Effector memory CD8-positive, alpha-beta T cell (primary cell): ENCODE data around the gene BRINP1.

Experiments used
- ATAC-seq: fragments of 150-1000 bp; cut with Tn5 transposase; replicated peaks from 2 replicates; pipeline ENCODE4 v1.10.0; 2021; ENCODE audit warnings: mild to moderate bottlenecking, moderate library complexity
- DNase-seq, 3 experiments: peaks; one replicate each; pipeline ENCODE4 v3.0.0; 2021
- H3K27ac Mint-ChIP-seq, 2 donors: one replicate each; pipeline ENCODE4 v1.8.0; 2022; ENCODE audit warnings: mild to moderate bottlenecking in 2 of 2, mixed read lengths in 2 of 2, moderate library complexity in 2 of 2
- H3K27me3 Mint-ChIP-seq, 2 donors: one replicate each; pipeline ENCODE4 v1.8.0; 2022; ENCODE audit warnings: mixed read lengths in 2 of 2
- H3K36me3 Mint-ChIP-seq: one replicate; pipeline ENCODE4 v1.8.0; 2022; ENCODE audit warnings: mild to moderate bottlenecking, moderate library complexity, mixed read lengths; ENCODE audit not compliant: insufficient read depth
- H3K4me1 Mint-ChIP-seq, 2 donors: one replicate each; pipeline ENCODE4 v1.8.0; 2022; ENCODE audit warnings: low read depth in 2 of 2, mixed read lengths in 2 of 2
- H3K4me3 Mint-ChIP-seq, 2 donors: one replicate each; pipeline ENCODE4 v1.8.0; 2022; ENCODE audit warnings: mild to moderate bottlenecking in 2 of 2, mixed read lengths in 2 of 2, moderate library complexity in 2 of 2
- H3K9me3 Mint-ChIP-seq, 2 donors: one replicate each; pipeline ENCODE4 v1.8.0; 2022; ENCODE audit warnings: mixed read lengths in 2 of 2

The BRINP1 gene

GRCh38 chr9:119157196-119157595, 212.0 kb downstream of the BRINP1 start:
- Mint-ChIP-seq H3K4me3 (no peak overlapping the region), H3K36me3 (no peaks in the 10 kb centered on the region), H3K27ac (no peak overlapping the region), H3K27me3 (no peaks in the 10 kb centered on the region), H3K4me1 (no peaks in the 10 kb centered on the region), H3K9me3 (peaks cover 8 to 9% of the 10 kb centered on the region in 2 donors)
- DNase-seq = no peak
- no peak for ATAC-seq

GRCh38 chr9:119156354-119156753, 212.9 kb downstream of the BRINP1 start:
- Mint-ChIP-seq H3K4me3 (no peak overlapping the region), H3K36me3 (no peaks in the 10 kb centered on the region), H3K9me3 (peaks cover 8 to 9% of the 10 kb centered on the region in 2 donors), H3K27ac (no peak overlapping the region), H3K27me3 (no peaks in the 10 kb centered on the region), H3K4me1 (no peaks in the 10 kb centered on the region)
- ATAC-seq = no peak
- DNase-seq = no peak

- no peaks in the 10 kb centered on the region for H3K27me3 Mint-ChIP-seq
Measured at GRCh38 chr9:119154527-119154926, 214.7 kb downstream of the BRINP1 start.

GRCh38 chr9:119153402-119153801, 215.8 kb downstream of the BRINP1 start:
- H3K36me3 Mint-ChIP-seq = no peaks in the 10 kb centered on the region
- H3K27me3 Mint-ChIP-seq = no peaks in the 10 kb centered on the region
- no peak for DNase-seq
- no peaks in the 10 kb centered on the region for H3K4me1 Mint-ChIP-seq
- peaks cover 6 to 9% of the 10 kb centered on the region in 2 donors for H3K9me3 Mint-ChIP-seq
- H3K27ac Mint-ChIP-seq = no peak overlapping the region
- ATAC-seq = no peak
- H3K4me3 Mint-ChIP-seq = no peak overlapping the region

More at GRCh38 chr9:119154527-119154926, 214.7 kb downstream of the BRINP1 start:
- no peaks in the 10 kb centered on the region for H3K4me1 Mint-ChIP-seq
- H3K4me3 Mint-ChIP-seq = no peak overlapping the region
- H3K36me3 Mint-ChIP-seq = no peaks in the 10 kb centered on the region
- ATAC-seq (no peak), DNase-seq (no peak)
- H3K9me3 Mint-ChIP-seq = peaks cover 8 to 9% of the 10 kb centered on the region in 2 donors
- no peak overlapping the region for H3K27ac Mint-ChIP-seq

DNA sequence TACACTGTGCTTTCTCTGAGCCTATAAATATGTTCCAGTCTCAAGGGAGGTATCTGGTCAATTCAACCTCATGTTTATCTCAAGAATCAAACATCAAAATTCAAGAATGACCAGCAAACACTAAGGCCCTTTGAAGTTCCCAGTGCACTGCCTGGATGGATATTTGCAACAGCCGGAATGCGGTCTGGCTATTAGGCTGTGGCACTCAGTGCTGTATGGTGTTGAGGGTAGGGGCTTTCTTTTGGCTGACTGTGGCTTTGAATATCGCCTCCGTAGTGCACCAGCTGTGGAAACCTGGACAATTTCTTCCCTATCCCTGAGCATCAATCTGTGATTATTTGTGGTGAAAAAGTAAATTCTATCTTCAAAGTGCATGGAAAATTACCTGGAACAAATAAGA, 220.4 kb downstream of the BRINP1 start:
- no peak for ATAC-seq
- DNase-seq = no peak
- no peak overlapping the region for H3K4me3 Mint-ChIP-seq
- peaks cover 0 to 7% of the 10 kb centered on the region in 2 donors for H3K9me3 Mint-ChIP-seq
- H3K27ac Mint-ChIP-seq = no peak overlapping the region
- no peaks in the 10 kb centered on the region for H3K4me1 Mint-ChIP-seq
- H3K36me3 Mint-ChIP-seq = no peaks in the 10 kb centered on the region
- H3K27me3 Mint-ChIP-seq = no peaks in the 10 kb centered on the region

DNA sequence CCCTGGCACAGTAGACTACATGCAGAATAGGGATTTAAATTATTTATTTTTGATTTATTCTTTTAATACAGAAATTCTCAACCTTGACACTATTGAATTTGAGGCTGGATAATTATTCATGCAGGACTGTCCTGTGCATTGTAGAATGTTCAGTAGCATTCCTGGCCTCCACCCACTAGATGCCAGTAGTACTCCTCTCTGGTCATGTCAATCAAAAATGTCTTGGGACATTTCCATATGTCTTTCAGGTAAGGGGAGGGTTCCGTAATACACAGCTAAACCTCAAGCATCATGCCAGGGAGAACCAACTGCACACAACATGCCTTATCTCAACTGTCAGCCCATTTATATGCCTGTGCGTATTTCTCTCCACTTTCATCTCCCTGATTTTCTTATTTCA, 231.8 kb downstream of the BRINP1 start:
- Mint-ChIP-seq H3K27me3 (no peaks in the 10 kb centered on the region), H3K4me1 (no peaks in the 10 kb centered on the region), H3K4me3 (no peak overlapping the region), H3K36me3 (no peaks in the 10 kb centered on the region), H3K9me3 (peaks cover 6 to 8% of the 10 kb centered on the region in 2 donors), H3K27ac (no peak overlapping the region)
- ATAC-seq (no peak), DNase-seq (no peak)

DNA sequence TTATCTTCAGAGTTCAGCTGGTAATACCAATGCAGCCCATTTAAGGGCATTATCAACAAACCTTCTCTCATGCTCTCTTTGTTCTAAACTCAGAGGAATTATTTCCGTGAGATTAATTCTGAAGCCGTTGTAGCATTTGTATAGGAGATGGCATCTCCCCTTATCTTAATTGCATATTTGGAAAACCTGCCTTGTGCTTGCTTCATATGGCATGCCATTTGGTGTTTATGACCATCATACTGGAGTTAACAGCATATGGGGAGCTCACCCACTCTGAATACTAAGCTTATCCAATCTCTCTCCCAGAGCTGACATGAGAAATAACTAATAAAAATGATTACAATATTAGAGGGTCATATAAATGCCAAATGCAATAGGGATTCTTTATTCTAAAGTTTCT, 243.2 kb downstream of the BRINP1 start:
- Mint-ChIP-seq H3K9me3 (peaks cover 11 to 19% of the 10 kb centered on the region in 2 donors), H3K36me3 (no peaks in the 10 kb centered on the region), H3K4me3 (no peak overlapping the region), H3K27ac (no peak overlapping the region), H3K4me1 (no peaks in the 10 kb centered on the region), H3K27me3 (no peaks in the 10 kb centered on the region)
- DNase-seq = no peak
- no peak for ATAC-seq

DNA sequence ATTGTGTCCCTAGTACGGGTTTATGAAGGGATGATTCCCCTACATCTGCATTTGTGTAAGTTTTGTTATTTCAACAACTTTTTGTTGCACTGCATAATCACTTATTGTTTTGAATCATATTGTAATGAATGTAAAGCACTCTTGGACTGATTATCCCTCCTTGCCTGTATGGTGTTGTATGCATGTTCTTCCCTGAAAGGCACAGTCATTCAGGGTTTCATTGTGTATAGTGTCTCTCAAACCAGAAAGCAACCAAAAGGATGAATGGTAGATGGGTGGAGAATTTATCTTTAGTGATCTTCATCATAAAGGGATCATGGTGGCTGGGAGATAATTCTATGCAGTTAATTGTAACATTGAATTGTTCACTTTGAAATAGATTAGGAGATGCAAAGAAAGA, 247.3 kb downstream of the BRINP1 start:
- no peaks in the 10 kb centered on the region for H3K4me1 Mint-ChIP-seq
- no peak overlapping the region for H3K27ac Mint-ChIP-seq
- no peak for ATAC-seq
- DNase-seq = no peak
- no peaks in the 10 kb centered on the region for H3K27me3 Mint-ChIP-seq
- H3K36me3 Mint-ChIP-seq = no peaks in the 10 kb centered on the region
- peaks cover 7 to 12% of the 10 kb centered on the region in 2 donors for H3K9me3 Mint-ChIP-seq
- no peak overlapping the region for H3K4me3 Mint-ChIP-seq

DNA sequence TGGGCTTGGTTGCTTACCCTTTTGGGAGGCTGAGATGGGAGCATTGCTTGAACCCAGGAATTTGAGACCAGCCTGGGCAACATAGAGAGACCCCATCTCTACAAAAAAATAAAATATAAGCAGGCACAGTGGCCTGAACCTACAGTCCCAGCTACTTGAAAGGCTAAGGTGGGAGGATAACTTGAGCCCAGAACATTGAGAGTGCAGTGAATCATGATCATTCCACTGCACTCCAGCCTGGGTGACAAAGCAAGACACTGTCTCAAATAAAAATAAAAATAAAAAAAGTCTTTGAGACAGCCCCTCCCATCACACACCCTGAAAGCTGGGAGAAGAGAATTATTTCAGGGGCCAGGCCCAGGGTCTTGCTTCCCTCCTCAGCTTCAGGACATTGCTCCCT, 251.8 kb downstream of the BRINP1 start:
- Mint-ChIP-seq H3K27me3 (no peaks in the 10 kb centered on the region), H3K27ac (no peak overlapping the region), H3K9me3 (peaks cover 0 to 9% of the 10 kb centered on the region in 2 donors), H3K36me3 (no peaks in the 10 kb centered on the region), H3K4me3 (no peak overlapping the region), H3K4me1 (no peaks in the 10 kb centered on the region)
- DNase-seq (no peak), ATAC-seq (no peak)
